ENCODE measurements around the gene CCDC32.

Gene CCDC32

DNA sequence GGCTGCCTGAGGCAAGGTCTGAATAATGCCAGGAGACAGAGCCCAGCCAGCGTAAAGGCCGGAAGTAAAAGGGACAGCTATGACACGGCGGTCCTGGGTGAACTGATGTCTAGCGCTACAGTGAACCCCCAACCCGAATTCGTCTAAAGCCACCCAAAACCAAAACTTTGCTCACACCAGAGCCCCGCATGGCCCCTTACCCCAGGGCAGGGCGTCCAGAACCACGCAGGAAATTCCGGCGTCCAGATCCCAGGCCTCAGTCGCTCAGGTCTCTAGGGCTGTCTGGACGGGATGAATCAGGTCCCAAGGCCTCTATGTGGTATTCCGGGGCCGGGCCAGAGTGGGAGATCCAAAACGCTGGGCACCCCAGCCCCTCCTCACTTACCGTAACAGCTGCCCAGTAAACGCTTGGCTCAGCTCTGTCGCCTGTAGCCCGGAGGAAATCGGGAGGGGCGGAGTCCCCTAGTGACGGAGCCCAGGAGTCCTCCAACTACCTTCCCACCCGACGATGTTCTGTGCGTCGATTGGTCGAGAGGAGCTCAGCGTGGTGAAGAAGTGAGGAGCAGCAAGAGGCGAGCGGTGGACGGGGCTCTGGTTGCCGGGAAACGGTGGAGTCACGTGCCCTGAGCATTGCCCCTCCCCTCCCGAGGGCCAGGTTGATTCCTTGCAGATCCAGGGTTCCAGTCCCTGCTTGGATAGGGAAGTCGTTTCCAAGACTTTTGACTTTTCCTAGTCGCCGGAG is at the start of gene CCDC32:
TSS of gene CCDC32 (minus strand) at position 452 of the 742 bp plus-strand sequence. CDS start 2,027 bp downstream, outside the sequence.
- H3K27me3 ChIP-seq (ENCODE audit: control insufficient read depth, insufficient read depth, low read length) = no peaks in the 10 kb centered on the region
- H3K4me3 ChIP-seq (ENCODE audit: low read depth, low read length) = peak within 1 kb of the TSS; percentile 76
- peaks cover 8% of the 10 kb centered on the region; the same call in 1 of the 2 replicates for H3K4me1 ChIP-seq (ENCODE audit: control insufficient read depth, insufficient read depth, low read length)
- no peaks in the 10 kb centered on the region for H3K9me3 ChIP-seq (ENCODE audit: control insufficient read depth, insufficient read depth, low read depth, low read length)
- H3K36me3 ChIP-seq (ENCODE audit: control insufficient read depth, insufficient read depth, low read length) = no peaks in the 10 kb centered on the region
- peak within 1 kb of the TSS; percentile 75 for H3K9ac ChIP-seq (ENCODE audit: low read length)
- 0 out of 2 replicates have a peak within 1 kb of the TSS, but pooled peaks have one; percentile 12 for H3K27ac ChIP-seq (ENCODE audit: low read depth, low read length)

DNA sequence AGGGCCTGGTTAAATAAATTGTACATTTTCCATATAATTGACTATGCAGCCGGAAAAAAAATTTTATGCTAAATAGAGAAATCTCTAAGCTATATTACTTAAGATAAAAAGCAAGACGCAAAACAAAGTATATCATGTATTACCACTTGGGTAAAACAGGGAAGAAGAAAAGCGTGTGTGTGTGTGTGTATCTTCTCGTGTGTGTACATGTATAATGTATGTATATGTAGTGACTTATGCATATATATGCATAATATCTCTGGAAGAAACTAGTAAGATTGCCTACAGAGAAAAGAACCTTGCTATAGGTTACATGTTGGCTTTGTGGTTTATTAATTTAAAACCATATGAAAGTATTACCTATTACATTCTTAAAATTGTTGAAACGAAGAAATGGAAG is 48.2 kb upstream of the CCDC32 start:
- Histone ChIP-seq H3K9me3 (ENCODE audit: control insufficient read depth, insufficient read depth, low read depth, low read length) (no peaks in the 10 kb centered on the region), H3K36me3 (ENCODE audit: control insufficient read depth, insufficient read depth, low read length) (peaks cover 6% of the 10 kb centered on the region; the same call in 1 of the 2 replicates), H3K4me3 (ENCODE audit: low read depth, low read length) (no peak overlapping the region), H3K27ac (ENCODE audit: low read depth, low read length) (no peak overlapping the region), H3K9ac (ENCODE audit: low read length) (no peak overlapping the region), H3K27me3 (ENCODE audit: control insufficient read depth, insufficient read depth, low read length) (no peaks in the 10 kb centered on the region), H3K4me1 (ENCODE audit: control insufficient read depth, insufficient read depth, low read length) (no peaks in the 10 kb centered on the region)

DNA sequence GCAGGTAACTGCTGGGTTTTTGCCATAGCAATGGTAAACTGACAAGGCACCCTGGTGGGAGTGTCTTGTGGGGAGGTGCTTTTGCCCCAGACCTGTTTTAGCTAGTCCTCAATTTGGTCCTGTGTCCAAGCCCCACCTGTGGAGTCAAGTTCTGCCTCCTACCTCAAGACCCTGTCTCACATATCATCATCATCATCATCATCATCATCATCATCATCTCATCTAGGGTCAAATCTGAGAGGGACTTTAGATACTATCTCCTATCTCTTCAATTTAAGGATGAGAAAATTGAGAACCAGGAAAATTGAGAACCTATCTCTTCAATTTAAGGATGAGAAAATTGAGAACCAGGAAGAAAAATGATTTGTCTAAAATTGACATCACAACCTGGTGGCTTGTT is 39.1 kb upstream of the CCDC32 start:
- H3K4me1 ChIP-seq (ENCODE audit: control insufficient read depth, insufficient read depth, low read length) = no peaks in the 10 kb centered on the region
- H3K9ac ChIP-seq (ENCODE audit: low read length) = no peak overlapping the region
- H3K27ac ChIP-seq (ENCODE audit: low read depth, low read length) = no peak overlapping the region
- no peaks in the 10 kb centered on the region for H3K9me3 ChIP-seq (ENCODE audit: control insufficient read depth, insufficient read depth, low read depth, low read length)
- H3K27me3 ChIP-seq (ENCODE audit: control insufficient read depth, insufficient read depth, low read length) = no peaks in the 10 kb centered on the region
- H3K4me3 ChIP-seq (ENCODE audit: low read depth, low read length) = no peak overlapping the region
- H3K36me3 ChIP-seq (ENCODE audit: control insufficient read depth, insufficient read depth, low read length) = peaks cover 4% of the 10 kb centered on the region; the same call in 1 of the 2 replicates

DNA sequence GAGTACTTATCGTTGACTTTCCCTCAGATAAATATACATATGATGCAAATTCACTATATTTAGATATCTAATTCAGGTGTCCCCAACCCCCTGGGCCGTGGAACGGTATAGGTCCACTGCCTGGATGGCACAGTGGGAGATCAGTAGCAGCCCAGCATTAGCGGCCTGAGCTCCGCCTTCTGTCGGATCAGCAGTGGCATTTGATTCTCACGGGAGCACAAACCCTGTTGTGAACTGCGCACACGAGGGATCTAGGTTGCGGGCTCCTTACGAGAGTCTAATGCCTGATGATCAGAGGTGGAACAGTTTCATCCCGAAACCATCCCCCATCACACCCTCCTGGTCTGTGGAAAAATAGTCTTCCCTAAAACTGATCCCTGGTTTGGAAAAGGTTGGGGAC is 36.1 kb upstream of the CCDC32 start:
- H3K4me3 ChIP-seq (ENCODE audit: low read depth, low read length) = no peak overlapping the region
- H3K27ac ChIP-seq (ENCODE audit: low read depth, low read length) = no peak overlapping the region
- H3K9me3 ChIP-seq (ENCODE audit: control insufficient read depth, insufficient read depth, low read depth, low read length) = no peaks in the 10 kb centered on the region
- no peaks in the 10 kb centered on the region for H3K36me3 ChIP-seq (ENCODE audit: control insufficient read depth, insufficient read depth, low read length)
- H3K4me1 ChIP-seq (ENCODE audit: control insufficient read depth, insufficient read depth, low read length) = no peaks in the 10 kb centered on the region
- no peaks in the 10 kb centered on the region for H3K27me3 ChIP-seq (ENCODE audit: control insufficient read depth, insufficient read depth, low read length)
- no peak overlapping the region for H3K9ac ChIP-seq (ENCODE audit: low read length)

- Histone ChIP-seq H3K36me3 (ENCODE audit: control insufficient read depth, insufficient read depth, low read length) (no peaks in the 10 kb centered on the region), H3K4me3 (ENCODE audit: low read depth, low read length) (no peak overlapping the region), H3K9me3 (ENCODE audit: control insufficient read depth, insufficient read depth, low read depth, low read length) (no peaks in the 10 kb centered on the region), H3K27me3 (ENCODE audit: control insufficient read depth, insufficient read depth, low read length) (no peaks in the 10 kb centered on the region), H3K9ac (ENCODE audit: low read length) (no peak overlapping the region), H3K27ac (ENCODE audit: low read depth, low read length) (no peak overlapping the region), H3K4me1 (ENCODE audit: control insufficient read depth, insufficient read depth, low read length) (peaks cover 5% of the 10 kb centered on the region; the same call in 1 of the 2 replicates)
Observed at GRCh38 chr15:40598672-40599071, 33.8 kb upstream of the CCDC32 start.

GRCh38 chr15:40598126-40598525 is 33.3 kb upstream of the CCDC32 start:
- Histone ChIP-seq H3K9me3 (ENCODE audit: control insufficient read depth, insufficient read depth, low read depth, low read length) (no peaks in the 10 kb centered on the region), H3K27ac (ENCODE audit: low read depth, low read length) (no peak overlapping the region), H3K36me3 (ENCODE audit: control insufficient read depth, insufficient read depth, low read length) (no peaks in the 10 kb centered on the region), H3K4me3 (ENCODE audit: low read depth, low read length) (no peak overlapping the region), H3K27me3 (ENCODE audit: control insufficient read depth, insufficient read depth, low read length) (no peaks in the 10 kb centered on the region), H3K4me1 (ENCODE audit: control insufficient read depth, insufficient read depth, low read length) (peaks cover 5% of the 10 kb centered on the region; the same call in 1 of the 2 replicates), H3K9ac (ENCODE audit: low read length) (no peak overlapping the region)

GRCh38 chr15:40597024-40597423 is 32.2 kb upstream of the CCDC32 start:
- Histone ChIP-seq H3K9ac (ENCODE audit: low read length) (no peak overlapping the region), H3K36me3 (ENCODE audit: control insufficient read depth, insufficient read depth, low read length) (no peaks in the 10 kb centered on the region), H3K4me1 (ENCODE audit: control insufficient read depth, insufficient read depth, low read length) (peaks cover 5% of the 10 kb centered on the region; the same call in 1 of the 2 replicates), H3K4me3 (ENCODE audit: low read depth, low read length) (no peak overlapping the region), H3K27ac (ENCODE audit: low read depth, low read length) (no peak overlapping the region), H3K9me3 (ENCODE audit: control insufficient read depth, insufficient read depth, low read depth, low read length) (no peaks in the 10 kb centered on the region), H3K27me3 (ENCODE audit: control insufficient read depth, insufficient read depth, low read length) (no peaks in the 10 kb centered on the region)

GRCh38 chr15:40595773-40596172 is 30.9 kb upstream of the CCDC32 start:
- Histone ChIP-seq H3K36me3 (ENCODE audit: control insufficient read depth, insufficient read depth, low read length) (no peaks in the 10 kb centered on the region), H3K9ac (ENCODE audit: low read length) (no peak overlapping the region), H3K4me3 (ENCODE audit: low read depth, low read length) (no peak overlapping the region), H3K9me3 (ENCODE audit: control insufficient read depth, insufficient read depth, low read depth, low read length) (no peaks in the 10 kb centered on the region), H3K27ac (ENCODE audit: low read depth, low read length) (no peak overlapping the region), H3K4me1 (ENCODE audit: control insufficient read depth, insufficient read depth, low read length) (peaks cover 11% of the 10 kb centered on the region), H3K27me3 (ENCODE audit: control insufficient read depth, insufficient read depth, low read length) (no peaks in the 10 kb centered on the region)

- no peaks in the 10 kb centered on the region for H3K36me3 ChIP-seq (ENCODE audit: control insufficient read depth, insufficient read depth, low read length)
- peak overlapping the region; percentile 94 for H3K4me3 ChIP-seq (ENCODE audit: low read depth, low read length)
- H3K27me3 ChIP-seq (ENCODE audit: control insufficient read depth, insufficient read depth, low read length) = no peaks in the 10 kb centered on the region
- no peak overlapping the region for H3K27ac ChIP-seq (ENCODE audit: low read depth, low read length)
- peaks cover 14% of the 10 kb centered on the region for H3K4me1 ChIP-seq (ENCODE audit: control insufficient read depth, insufficient read depth, low read length)
- peak overlapping the region; percentile 97 for H3K9ac ChIP-seq (ENCODE audit: low read length)
- no peaks in the 10 kb centered on the region for H3K9me3 ChIP-seq (ENCODE audit: control insufficient read depth, insufficient read depth, low read depth, low read length)
Observed at GRCh38 chr15:40595219-40595618, 30.4 kb upstream of the CCDC32 start.

DNA sequence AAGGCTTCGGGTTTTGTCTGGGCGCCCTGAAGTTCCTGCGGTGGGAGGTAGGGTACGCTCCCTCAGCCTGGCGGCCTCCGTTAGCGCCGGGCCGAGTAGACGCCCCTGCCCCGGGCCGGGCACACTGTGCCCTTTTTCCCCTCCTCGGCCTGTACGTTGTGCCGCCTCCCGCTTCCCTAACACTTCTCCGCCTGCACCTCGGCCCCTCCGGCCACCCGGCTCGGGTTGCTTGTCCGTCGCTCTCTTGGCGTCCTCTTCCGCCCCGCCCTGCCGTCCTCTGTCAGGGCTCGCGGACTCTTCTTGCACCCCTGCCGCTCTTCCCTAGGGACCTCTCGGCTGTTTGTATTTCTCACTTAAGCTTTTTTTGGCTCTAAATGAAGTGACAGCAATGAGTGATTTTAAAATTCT is 29.6 kb upstream of the CCDC32 start:
- H3K4me1 ChIP-seq (ENCODE audit: control insufficient read depth, insufficient read depth, low read length) = peaks cover 14% of the 10 kb centered on the region
- H3K9ac ChIP-seq (ENCODE audit: low read length) = peak overlapping the region; percentile 97
- no peaks in the 10 kb centered on the region for H3K27me3 ChIP-seq (ENCODE audit: control insufficient read depth, insufficient read depth, low read length)
- no peaks in the 10 kb centered on the region for H3K36me3 ChIP-seq (ENCODE audit: control insufficient read depth, insufficient read depth, low read length)
- no peaks in the 10 kb centered on the region for H3K9me3 ChIP-seq (ENCODE audit: control insufficient read depth, insufficient read depth, low read depth, low read length)
- peak overlapping the region; percentile 94 for H3K4me3 ChIP-seq (ENCODE audit: low read depth, low read length)
- H3K27ac ChIP-seq (ENCODE audit: low read depth, low read length) = peak overlapping the region; percentile 98

DNA sequence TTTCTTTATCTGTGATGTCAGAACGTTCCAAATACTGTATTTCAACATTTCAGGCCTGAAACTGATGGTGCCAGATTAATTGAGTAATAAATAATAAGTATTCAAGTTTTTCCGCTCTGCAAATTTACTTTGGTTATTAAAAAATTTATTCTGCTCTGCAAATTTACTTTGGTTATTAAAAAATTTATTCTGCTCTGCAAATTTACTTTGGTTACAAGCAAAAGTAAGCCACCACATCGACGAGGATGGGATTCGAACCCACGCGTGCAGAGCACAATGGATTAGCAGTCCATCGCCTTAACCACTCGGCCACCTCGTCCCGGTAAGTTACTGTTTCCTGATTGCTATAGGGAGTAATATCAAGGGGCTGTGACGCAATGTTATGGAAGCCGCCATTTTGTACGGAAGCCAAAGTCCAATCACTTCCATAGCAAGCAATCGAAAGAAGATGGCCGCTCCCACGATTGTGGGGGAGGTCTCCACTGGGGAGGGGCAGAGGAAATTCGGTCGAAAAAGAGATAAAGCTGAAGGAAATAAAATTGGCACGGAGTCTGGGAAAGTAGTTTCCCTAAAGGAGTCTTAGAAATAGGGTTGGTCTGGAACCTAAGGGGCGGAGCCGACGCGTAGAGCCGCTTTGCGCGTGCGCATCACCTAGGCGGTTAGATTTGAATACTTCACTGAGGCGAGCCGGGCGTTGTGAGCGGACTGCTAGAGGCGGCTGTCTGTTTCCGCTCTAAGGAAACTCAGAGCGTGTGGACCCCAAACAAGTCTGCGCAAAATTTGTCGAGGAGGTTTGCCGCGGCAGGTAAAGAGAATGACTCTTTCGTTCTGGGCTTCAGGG is 29.0 kb upstream of the CCDC32 start, which contains the start of gene KNL1:
TSS of gene KNL1 (plus strand) at position 662 of the 841 bp plus-strand sequence. CDS start 8,683 bp downstream, outside the sequence.
- Histone ChIP-seq H3K9ac (ENCODE audit: low read length) (peak within 1 kb of the TSS; percentile 97), H3K4me3 (ENCODE audit: low read depth, low read length) (peak within 1 kb of the TSS; percentile 94), H3K4me1 (ENCODE audit: control insufficient read depth, insufficient read depth, low read length) (peaks cover 14% of the 10 kb centered on the region), H3K36me3 (ENCODE audit: control insufficient read depth, insufficient read depth, low read length) (no peaks in the 10 kb centered on the region), H3K27ac (ENCODE audit: low read depth, low read length) (peak within 1 kb of the TSS; percentile 98), H3K27me3 (ENCODE audit: control insufficient read depth, insufficient read depth, low read length) (no peaks in the 10 kb centered on the region), H3K9me3 (ENCODE audit: control insufficient read depth, insufficient read depth, low read depth, low read length) (no peaks in the 10 kb centered on the region)
